ENCODE results near the gene PARVA.

Gene PARVA

DNA sequence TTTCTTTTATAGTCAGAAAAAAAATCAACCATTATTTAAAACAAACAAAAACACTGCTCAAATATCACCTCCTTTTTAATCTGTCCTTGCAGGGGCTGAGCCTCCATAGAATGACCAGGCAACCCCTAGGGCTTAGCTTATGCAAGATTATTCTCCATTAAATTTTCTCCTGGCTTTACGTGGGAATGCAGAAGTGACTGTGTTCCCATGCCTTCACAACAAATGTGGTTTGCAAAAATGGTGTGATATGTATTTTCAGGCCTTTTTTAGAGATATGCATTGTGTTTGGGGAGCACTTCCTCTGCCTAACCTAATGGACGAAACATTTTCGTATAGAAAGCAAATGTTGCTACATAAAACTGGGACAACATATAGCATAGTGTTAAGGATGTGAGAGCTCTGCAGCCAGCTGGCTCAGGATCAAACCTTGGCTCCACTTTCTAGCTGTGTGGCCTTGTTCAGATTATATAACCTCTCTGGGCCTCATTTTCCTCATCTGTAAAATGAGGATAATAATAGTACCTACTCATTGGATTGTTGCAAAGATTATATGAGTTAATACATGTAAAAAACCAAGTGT, 82.6 kb downstream of the PARVA start:
- DNase-seq (ENCODE audit: low read depth), result no peak

DNA sequence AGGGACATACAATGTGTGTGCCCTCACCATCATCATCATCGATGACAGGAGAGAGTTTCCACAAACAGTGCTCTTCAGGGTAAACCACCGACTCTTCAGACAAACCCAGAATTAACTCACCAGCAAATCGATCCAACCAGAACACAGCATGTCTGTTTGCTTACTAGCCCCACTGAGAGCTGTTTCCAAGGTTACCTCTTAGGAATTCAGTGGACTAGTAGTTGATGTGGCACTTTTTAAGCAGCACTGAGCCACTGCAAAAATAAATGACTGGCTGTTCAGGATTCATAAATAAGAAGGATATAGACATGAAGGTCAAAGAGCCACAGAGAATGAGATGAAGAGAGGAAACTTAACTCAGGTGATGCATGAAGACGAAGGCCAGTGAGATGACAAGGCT, 83.1 kb downstream of the PARVA start:
- DNase-seq (ENCODE audit: low read depth), result no peak

DNA sequence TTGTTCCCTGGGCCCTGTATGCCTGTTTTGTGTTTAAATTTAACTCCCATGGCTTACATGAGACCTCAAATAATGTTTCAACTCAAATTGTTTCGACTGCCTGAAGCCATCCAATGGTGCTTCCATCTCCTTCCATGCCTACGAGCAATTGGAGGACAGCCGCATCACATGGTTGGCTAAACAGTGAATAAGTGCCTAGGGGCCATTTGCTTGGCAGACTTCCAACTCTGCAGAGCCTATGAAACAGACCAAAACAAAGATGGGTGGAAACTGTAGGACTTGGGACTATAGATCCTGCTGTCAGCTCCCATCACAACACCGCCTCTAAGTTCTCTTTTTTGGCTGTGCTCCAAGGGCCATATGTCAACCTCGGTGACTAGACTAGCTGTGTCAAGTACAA, 84.1 kb downstream of the PARVA start:
- no peak for DNase-seq (ENCODE audit: low read depth)

- DNase-seq (ENCODE audit: low read depth), result no peak
Measured at GRCh38 chr11:12464303-12464702, 86.9 kb downstream of the PARVA start.

GRCh38 chr11:12465332-12465731, 88.0 kb downstream of the PARVA start:
- DNase-seq (ENCODE audit: low read depth), result no peak

DNA sequence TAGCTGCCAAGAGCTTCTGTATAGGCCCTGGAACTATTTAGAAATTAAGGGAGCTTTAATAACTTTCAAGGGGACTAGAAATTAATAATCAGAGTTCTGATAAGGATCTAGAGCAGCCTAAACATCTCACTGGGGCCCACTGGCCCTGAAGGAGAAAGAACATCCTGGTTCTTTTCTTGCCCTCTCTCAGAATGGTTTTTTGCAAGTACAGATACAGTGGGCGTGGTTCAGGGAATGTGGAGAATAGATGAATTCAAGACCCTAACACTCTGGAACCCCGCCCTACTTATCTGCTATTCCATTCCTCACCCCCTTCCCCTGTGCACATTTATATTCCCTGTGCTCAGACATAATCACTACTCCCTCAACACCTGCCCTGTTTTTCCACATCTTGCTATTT, 90.2 kb downstream of the PARVA start:
- DNase-seq (ENCODE audit: low read depth), result no peak

GRCh38 chr11:12469451-12469850, 92.1 kb downstream of the PARVA start:
- no peak for DNase-seq (ENCODE audit: low read depth)

- no peak for DNase-seq (ENCODE audit: low read depth)
Measured at GRCh38 chr11:12470236-12470635, 92.9 kb downstream of the PARVA start.

DNA sequence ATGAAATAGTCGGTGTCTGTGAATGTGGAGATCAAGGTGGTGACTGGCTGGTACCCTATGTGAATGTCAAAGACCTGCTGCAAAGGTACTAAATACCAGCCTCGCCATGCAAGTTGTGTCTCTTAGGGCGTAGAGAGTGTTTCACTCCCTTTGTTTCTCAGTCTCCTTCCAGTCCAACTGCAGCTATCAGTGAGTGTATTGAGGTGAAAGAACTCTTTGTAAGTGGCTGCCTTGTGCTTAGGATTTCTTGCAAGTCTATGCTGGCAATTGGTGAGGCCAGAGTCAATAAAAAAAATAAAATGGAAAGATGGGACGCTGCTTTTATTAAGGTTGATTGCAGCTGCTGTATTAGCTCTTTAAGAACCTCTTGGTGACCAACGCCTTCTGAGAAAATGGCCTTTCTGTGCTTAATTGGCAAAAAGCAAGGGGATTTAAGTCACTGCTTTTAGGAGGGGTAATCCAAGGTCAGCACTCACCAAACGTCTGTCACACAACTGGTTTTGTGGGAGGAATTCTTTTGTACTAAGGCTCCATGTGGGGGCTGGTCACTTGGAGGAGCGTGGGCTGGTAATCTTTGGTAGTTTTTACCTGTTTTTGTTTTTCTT, 95.1 kb downstream of the PARVA start:
- DNase-seq (ENCODE audit: low read depth), result no peak

GRCh38 chr11:12473381-12473780, 96.0 kb downstream of the PARVA start:
- DNase-seq (ENCODE audit: low read depth), result no peak

GRCh38 chr11:12474871-12475270, 97.5 kb downstream of the PARVA start:
- no peak for DNase-seq (ENCODE audit: low read depth)

DNA sequence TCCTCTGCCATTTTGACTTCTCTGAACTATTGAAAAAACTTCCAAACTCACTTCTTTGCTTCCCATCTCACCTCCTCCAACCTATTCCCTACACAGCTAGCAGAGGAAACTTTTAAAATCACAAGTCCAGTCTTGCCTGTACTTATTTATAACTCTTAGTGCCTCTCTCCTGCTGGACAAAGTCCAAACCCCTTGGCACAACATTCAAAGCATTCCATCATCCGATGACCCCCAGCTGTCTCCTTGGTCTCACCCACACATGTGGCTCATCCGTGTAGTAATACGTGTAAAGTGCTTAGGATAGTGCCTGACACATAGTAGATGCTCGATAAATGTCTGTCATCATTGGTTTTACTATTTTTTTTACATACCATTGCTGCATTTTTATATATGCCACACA, 101.4 kb downstream of the PARVA start:
- DNase-seq (ENCODE audit: low read depth), result no peak

DNA sequence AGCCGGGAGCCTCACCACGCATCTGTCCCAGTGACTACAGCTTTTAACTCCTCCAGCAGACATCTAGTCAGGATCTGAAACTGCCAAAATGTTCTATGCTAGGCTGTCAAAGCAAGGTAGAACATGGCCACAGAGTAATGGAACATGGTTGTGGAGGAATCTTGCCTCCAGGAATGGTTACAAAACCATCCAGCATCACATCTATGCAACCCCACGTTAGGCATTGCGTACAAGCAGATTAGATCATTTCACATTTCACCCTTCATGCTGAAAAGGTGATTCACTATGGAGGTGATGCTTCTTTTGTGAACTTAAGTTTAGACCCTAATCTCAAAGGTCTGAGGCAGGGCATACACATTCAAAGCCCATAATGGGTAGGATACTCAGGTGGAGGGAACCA, 103.0 kb downstream of the PARVA start:
- DNase-seq (ENCODE audit: low read depth), result no peak

DNA sequence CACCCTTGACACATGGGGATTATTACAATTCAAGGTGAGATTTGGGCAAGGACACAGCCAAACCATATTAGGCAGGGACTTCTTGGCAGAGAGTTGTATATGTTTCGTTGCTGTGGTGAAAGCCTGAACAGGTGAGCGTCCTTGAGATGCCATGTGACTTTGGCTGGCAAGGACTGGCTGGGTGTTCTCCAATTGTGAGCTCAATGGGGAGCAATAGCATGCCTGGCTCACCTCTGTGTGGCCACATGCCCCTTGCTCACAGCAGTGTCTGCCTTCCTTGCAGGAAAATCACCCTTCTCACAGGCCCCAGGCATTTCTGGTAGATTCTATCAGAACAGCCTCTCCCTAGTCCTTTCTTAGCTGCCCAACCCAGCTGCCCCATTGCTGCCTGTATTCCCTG, 105.5 kb downstream of the PARVA start:
- no peak for DNase-seq (ENCODE audit: low read depth)

GRCh38 chr11:12483604-12484003, 106.2 kb downstream of the PARVA start:
- DNase-seq (ENCODE audit: low read depth), result no peak

- no peak for DNase-seq (ENCODE audit: low read depth)
Measured at GRCh38 chr11:12485328-12485727, 108.0 kb downstream of the PARVA start.

GRCh38 chr11:12489246-12489772, 111.9 kb downstream of the PARVA start:
- no peak for DNase-seq (ENCODE audit: low read depth)

GRCh38 chr11:12494699-12495098, 117.3 kb downstream of the PARVA start:
- DNase-seq (ENCODE audit: low read depth), result peak; percentile 17

DNA sequence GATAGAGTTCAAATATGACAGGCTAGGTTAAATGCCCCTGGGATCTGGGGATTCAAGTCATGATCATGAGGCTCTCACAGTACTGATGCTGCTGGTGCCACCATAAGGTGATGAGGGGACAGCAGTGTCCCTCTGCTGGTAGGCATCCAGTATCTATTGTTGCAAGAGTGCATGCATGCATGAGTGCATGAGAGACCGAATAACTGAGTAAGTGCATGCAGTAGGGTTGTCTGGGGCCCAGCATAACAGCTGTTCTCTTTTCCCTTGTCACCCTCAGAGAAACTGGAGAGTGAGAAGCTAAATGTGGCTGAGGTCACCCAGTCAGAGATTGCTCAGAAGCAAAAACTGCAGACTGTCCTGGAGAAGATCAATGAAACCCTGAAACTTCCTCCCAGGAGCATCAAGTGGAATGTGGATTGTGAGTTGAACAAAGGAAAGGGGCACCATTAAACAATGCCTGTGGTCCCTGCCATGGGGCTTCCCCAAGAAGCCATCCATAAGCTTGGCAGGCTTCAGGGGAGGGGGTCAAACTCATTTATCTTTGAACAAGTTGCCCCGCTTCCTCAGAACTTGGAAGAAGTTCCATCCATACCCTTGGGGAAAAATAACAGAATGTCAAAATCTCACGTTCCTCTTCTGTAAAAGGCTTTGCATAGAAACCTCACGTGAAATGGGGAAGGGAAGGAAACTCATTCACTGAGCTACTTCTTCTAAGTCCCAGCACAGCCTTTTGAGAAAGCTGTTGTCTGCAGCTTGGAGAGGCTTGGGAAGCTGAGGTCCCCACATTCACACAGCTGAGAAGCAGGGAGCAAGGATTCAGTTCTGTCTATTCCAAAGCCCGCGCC, 119.0 kb downstream of the PARVA start:
- no peak for DNase-seq (ENCODE audit: low read depth)

GRCh38 chr11:12497431-12497830, 120.1 kb downstream of the PARVA start:
- DNase-seq (ENCODE audit: low read depth), result no peak

DNA sequence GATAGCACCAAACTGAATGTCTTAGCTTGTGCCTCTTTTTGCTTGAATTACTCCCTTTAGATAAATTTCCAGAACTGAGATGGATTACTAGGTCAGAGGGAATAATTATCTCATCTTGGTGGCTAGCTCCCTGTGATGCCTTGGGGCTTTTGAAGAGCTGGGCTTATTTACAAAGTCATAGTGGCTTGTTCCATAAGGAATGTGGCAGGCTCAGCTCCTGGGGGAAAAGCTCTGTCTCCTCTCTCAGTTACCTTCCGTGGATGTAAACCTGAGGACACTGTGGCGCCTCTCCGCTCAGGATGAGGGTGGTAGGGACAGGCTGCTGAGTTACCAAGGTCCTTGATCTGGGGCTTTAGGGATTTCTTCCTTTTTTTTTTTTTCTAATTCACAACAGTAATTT, 121.7 kb downstream of the PARVA start:
- DNase-seq (ENCODE audit: low read depth), result no peak

- no peak for DNase-seq (ENCODE audit: low read depth)
Measured at GRCh38 chr11:12502046-12502445, 124.7 kb downstream of the PARVA start.

- DNase-seq (ENCODE audit: low read depth), result no peak
Measured at GRCh38 chr11:12503039-12503484, 125.7 kb downstream of the PARVA start.
